ENCODE measurements around the gene DAB2IP.

DNA sequence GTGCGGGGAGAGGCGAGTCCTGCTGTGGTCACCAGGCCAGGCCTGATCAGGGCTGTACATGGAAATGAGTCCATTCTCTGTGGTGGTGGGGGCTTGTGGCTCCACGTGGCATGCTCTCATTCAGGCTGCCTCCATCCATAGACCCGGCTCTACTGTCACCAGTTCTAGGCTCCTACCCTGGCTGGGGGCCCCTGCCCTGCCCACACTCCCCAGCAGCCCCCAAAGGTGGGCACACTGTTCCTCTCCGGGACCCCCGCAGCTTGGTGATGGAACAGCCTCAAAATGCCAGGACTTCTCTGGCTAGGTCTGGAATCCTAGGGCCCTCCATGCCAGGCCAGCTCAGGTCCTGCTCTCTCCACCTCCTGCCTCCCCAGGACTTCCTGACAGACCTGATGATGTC lies 111.7 kb downstream of the DAB2IP start:
- TF ChIP-seq, protein P1, sequence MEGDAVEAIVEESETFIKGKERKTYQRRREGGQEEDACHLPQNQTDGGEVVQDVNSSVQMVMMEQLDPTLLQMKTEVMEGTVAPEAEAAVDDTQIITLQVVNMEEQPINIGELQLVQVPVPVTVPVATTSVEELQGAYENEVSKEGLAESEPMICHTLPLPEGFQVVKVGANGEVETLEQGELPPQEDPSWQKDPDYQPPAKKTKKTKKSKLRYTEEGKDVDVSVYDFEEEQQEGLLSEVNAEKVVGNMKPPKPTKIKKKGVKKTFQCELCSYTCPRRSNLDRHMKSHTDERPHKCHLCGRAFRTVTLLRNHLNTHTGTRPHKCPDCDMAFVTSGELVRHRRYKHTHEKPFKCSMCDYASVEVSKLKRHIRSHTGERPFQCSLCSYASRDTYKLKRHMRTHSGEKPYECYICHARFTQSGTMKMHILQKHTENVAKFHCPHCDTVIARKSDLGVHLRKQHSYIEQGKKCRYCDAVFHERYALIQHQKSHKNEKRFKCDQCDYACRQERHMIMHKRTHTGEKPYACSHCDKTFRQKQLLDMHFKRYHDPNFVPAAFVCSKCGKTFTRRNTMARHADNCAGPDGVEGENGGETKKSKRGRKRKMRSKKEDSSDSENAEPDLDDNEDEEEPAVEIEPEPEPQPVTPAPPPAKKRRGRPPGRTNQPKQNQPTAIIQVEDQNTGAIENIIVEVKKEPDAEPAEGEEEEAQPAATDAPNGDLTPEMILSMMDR (IDR thresholded peaks at IDR 0.05): no peak
- no peak for TF ChIP-seq POLR2A (IDR thresholded peaks at IDR 0.05)
